ENCODE data around the gene LLGL2.
"Not testable (repeated sequence)": the region's sequence is repeated elsewhere in the genome, so short reads cannot be mapped to it uniquely, and the experiment has no call there.

GRCh38 chr17:75477490-75477862 lies 48.0 kb upstream of the LLGL2 start:
- TF ChIP-seq CTCF, POLR2A (IDR thresholded peaks at IDR 0.05): not testable (repeated sequence)
